Measurements from ENCODE around the gene CD3E.

- TF ChIP-seq, protein P1, sequence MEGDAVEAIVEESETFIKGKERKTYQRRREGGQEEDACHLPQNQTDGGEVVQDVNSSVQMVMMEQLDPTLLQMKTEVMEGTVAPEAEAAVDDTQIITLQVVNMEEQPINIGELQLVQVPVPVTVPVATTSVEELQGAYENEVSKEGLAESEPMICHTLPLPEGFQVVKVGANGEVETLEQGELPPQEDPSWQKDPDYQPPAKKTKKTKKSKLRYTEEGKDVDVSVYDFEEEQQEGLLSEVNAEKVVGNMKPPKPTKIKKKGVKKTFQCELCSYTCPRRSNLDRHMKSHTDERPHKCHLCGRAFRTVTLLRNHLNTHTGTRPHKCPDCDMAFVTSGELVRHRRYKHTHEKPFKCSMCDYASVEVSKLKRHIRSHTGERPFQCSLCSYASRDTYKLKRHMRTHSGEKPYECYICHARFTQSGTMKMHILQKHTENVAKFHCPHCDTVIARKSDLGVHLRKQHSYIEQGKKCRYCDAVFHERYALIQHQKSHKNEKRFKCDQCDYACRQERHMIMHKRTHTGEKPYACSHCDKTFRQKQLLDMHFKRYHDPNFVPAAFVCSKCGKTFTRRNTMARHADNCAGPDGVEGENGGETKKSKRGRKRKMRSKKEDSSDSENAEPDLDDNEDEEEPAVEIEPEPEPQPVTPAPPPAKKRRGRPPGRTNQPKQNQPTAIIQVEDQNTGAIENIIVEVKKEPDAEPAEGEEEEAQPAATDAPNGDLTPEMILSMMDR (IDR thresholded peaks at IDR 0.05; ENCODE audit: low read length) = no peak
- no peak for TF ChIP-seq EZH2 (optimal IDR thresholded peaks at IDR 0.05; ENCODE audit: low read depth, low read length)
Measured at GRCh38 chr11:118349475-118349874, 44.9 kb downstream of the CD3E start.
